VCaP (cell line): ENCODE measurements around the gene POU2AF3.

Experiments
- H3K27ac ChIP-seq: fragments of 450-650 bp; 2 replicates; pipeline ENCODE4 v1.5.1; 2017
- CTCF ChIP-seq: fragments of 450-650 bp; conservative IDR thresholded peaks from 2 replicates; pipeline ENCODE4 v1.5.1; 2017; ENCODE audit warnings: mild to moderate bottlenecking, moderate library complexity

Gene POU2AF3

GRCh38 chr11:111355101-111355500 lies 56.8 kb downstream of the POU2AF3 start:
- peak overlapping the region; percentile 72; the same call in 1 of the 2 replicates for H3K27ac ChIP-seq
- no peak for TF ChIP-seq CTCF

GRCh38 chr11:111355956-111356659 lies 57.8 kb downstream of the POU2AF3 start:
- H3K27ac ChIP-seq = peak overlapping the region; percentile 72; the same call in 1 of the 2 replicates
- TF ChIP-seq CTCF = no peak

GRCh38 chr11:111356660-111357048 lies 58.3 kb downstream of the POU2AF3 start:
- TF ChIP-seq CTCF = no peak
- no peak overlapping the region; the same call in 1 of the 2 replicates for H3K27ac ChIP-seq

GRCh38 chr11:111357150-111358037 lies 59.0 kb downstream of the POU2AF3 start:
- TF ChIP-seq CTCF = no peak
- H3K27ac ChIP-seq = no peak overlapping the region
